Sigmoid colon (tissue), 4 donors: ENCODE measurements around the gene CISD3.

Experiments
- EP300 ChIP-seq, 4 donors: sonication (generic); formaldehyde crosslinking; IDR thresholded peaks; one replicate each; pipeline ENCODE4 v1.6.1; 2017; ENCODE audit warnings: antibody characterized with exemption in 4 of 4
- POLR2A ChIP-seq, 2 donors: fragments of 450-650 bp; IDR thresholded peaks; one replicate each; pipeline ENCODE4 v1.6.1; 2016; ENCODE audit warnings: antibody characterized with exemption in 2 of 2, mild to moderate bottlenecking in 2 of 2, moderate library complexity in 2 of 2
- TF ChIP-seq, protein P1 (sequence below), 4 experiments: fragments of 450-650 bp in 3 of 4; fragments of 200-600 bp in 1 of 4; IDR thresholded peaks; one replicate each; pipeline ENCODE4 v1.5.1; 2016 to 2019; ENCODE audit warnings: antibody characterized with exemption in 4 of 4, mild to moderate bottlenecking in 3 of 4, moderate library complexity in 2 of 4

DNA sequence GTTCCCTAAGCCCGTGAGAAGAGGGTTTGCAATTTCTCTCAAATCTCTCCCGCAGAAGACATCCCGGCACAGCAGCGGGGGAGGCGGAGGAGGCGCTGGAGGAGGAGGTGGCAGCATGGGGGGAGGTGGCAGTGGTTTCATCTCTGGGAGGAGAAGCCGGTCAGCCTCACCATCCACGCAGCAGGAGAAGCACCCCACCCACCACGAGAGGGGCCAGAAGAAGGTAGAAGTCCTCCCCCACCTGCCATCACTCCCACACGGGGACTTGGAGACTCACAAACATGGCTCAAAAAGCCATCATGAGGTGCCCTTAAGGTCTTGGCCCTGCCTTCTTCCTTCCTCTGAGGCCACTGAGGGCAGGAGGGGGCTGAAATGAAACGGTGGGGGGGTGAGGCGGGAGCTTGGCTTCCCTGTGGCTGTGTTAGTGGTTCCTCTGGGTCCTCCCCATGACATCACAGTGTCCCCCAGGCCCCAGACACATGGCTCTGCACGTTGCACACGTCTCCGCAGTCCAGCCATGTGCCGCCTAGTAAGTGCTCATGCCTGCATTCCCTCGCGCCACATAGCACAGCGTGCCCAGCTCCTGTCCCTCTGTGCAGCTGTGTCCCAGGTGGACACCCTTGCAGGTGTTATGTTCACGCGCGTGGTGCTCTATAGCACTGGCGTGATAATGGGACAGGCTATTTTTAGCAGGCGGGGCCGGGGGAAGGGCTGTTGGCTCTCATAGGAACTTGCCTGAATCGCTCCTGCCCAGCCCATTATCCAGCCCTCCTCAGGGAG, 18.2 kb upstream of the CISD3 start:
- no peak for TF ChIP-seq EP300 (IDR thresholded peaks at IDR 0.05)
- no peak for TF ChIP-seq POLR2A (IDR thresholded peaks at IDR 0.05)
- TF ChIP-seq, protein P1, sequence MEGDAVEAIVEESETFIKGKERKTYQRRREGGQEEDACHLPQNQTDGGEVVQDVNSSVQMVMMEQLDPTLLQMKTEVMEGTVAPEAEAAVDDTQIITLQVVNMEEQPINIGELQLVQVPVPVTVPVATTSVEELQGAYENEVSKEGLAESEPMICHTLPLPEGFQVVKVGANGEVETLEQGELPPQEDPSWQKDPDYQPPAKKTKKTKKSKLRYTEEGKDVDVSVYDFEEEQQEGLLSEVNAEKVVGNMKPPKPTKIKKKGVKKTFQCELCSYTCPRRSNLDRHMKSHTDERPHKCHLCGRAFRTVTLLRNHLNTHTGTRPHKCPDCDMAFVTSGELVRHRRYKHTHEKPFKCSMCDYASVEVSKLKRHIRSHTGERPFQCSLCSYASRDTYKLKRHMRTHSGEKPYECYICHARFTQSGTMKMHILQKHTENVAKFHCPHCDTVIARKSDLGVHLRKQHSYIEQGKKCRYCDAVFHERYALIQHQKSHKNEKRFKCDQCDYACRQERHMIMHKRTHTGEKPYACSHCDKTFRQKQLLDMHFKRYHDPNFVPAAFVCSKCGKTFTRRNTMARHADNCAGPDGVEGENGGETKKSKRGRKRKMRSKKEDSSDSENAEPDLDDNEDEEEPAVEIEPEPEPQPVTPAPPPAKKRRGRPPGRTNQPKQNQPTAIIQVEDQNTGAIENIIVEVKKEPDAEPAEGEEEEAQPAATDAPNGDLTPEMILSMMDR (IDR thresholded peaks at IDR 0.05) = no peak
